Left cardiac atrium (tissue), 4 donors: ENCODE data around the gene ZNF527. TPM values are rescaled to one million over a fixed set of nuclear protein-coding genes. Genes with fewer than 3 reads are reported as not detected.
"Not testable (repeated sequence)": the region's sequence is repeated elsewhere in the genome, so short reads cannot be mapped to it uniquely, and the experiment has no call there.

ENCODE experiments used
- ATAC-seq, 2 donors: fragments of 200-7000 bp; cut with Tn5 transposase; one replicate each; pipeline ENCODE4 v1.9.1; 2020; ENCODE audit warnings: mild to moderate bottlenecking in 2 of 2, moderate library complexity in 2 of 2
- DNase-seq: peaks from one replicate; pipeline ENCODE4 v3.0.0-alpha.2; 2020
- intact Hi-C, 2 donors: fragments of 100-400 bp; cut with DNase I; formaldehyde crosslinking; loops; one replicate each; pipeline versions ENCODE4 v1.14.1 to v1.15.1; 2022 to 2023
- long read RNA-seq: library from polyadenylated mRNA; unstranded; transcript quantifications from one replicate; pipeline ENCODE4 v2.0.0, GENCODE V29; 2021
- total RNA-seq, 2 donors: library from RNA; stranded (reverse); fragmentation: NEBNext Ultra II Directional; extraction: Animal tissue kit (Norgen Biotek cat#: 25700); gene quantifications; one replicate each; pipeline ENCODE4 v1.2.1, GENCODE V29; 2021
- donor health status: DM: no; HTN: yes; CAD: no.
- donor health status: DM: no; HTN: yes; CAD: no; lungs with severe emphysema.
- donor health status: DM: yes; HTN: yes; CAD: no.
- donor health status: Dilated cardiomyopathy.

ZNF527 gene
- 1 to 10 TPM; 6.1 to 7.1 TPM for total RNA-seq
- long read RNA-seq, partial matches to known transcripts, result 1 of 6 reads
- long read RNA-seq, other reads (novel, unspliced or antisense), result 1 of 6 reads

- DNase-seq (peak; percentile 99), ATAC-seq (peak; percentile 100)
- intact Hi-C loops, result loop anchor here in 1 of 2 donors (5.0 kb wide), 1 partner anchor 96 kb away; the partner anchor contains the start of genes ZNF569 and ZNF570
Observed at GRCh38 chr19:37370880-37371661, at the start of gene ZNF527. ZNF527 (plus strand) TSS chr19:37371099; CDS start chr19:37374199, 3,100 bp downstream.

GRCh38 chr19:37329686-37330085, 41.2 kb upstream of the ZNF527 start:
- DNase-seq, result no peak
- intact Hi-C loops, result no loop called here
- ATAC-seq, result no peak

- DNase-seq, result no peak
- no peak for ATAC-seq
- intact Hi-C loops, result no loop called here
Observed at GRCh38 chr19:37332839-37333238, 38.1 kb upstream of the ZNF527 start.

- DNase-seq (no peak), ATAC-seq (no peak)
- intact Hi-C loops, result no loop called here
Observed at GRCh38 chr19:37333457-37333856, 37.4 kb upstream of the ZNF527 start.

GRCh38 chr19:37334179-37335071, 36.5 kb upstream of the ZNF527 start:
- ATAC-seq (peak; percentile 99), DNase-seq (peak; percentile 95)
- intact Hi-C loops, result no loop called here

- intact Hi-C loops, result no loop called here
- DNase-seq (no peak), ATAC-seq (no peak)
Observed at GRCh38 chr19:37342753-37343152, 28.1 kb upstream of the ZNF527 start.

GRCh38 chr19:37346091-37346490, 24.8 kb upstream of the ZNF527 start:
- intact Hi-C loops, result no loop called here
- ATAC-seq (peak; percentile 77 to 79), DNase-seq (no peak)

GRCh38 chr19:37348060-37348459, 22.8 kb upstream of the ZNF527 start:
- ATAC-seq (no peak), DNase-seq (no peak)
- intact Hi-C loops, result no loop called here

- no peak for ATAC-seq
- no peak for DNase-seq
- intact Hi-C loops, result no loop called here
Observed at GRCh38 chr19:37353968-37354367, 16.9 kb upstream of the ZNF527 start.

- intact Hi-C loops, result no loop called here
- ATAC-seq (no peak), DNase-seq (no peak)
Observed at GRCh38 chr19:37355901-37356300, 15.0 kb upstream of the ZNF527 start.

GRCh38 chr19:37361994-37362393, 8.9 kb upstream of the ZNF527 start:
- intact Hi-C loops, result no loop called here
- DNase-seq, result no peak
- no peak for ATAC-seq

- no peak for DNase-seq
- intact Hi-C loops, result no loop called here
- ATAC-seq, result no peak
Observed at GRCh38 chr19:37362733-37363132, 8.2 kb upstream of the ZNF527 start.

- intact Hi-C loops, result loop anchor here in 1 of 2 donors (5.0 kb wide), 1 partner anchor 97 kb away; the partner anchor contains the start of genes ZNF569 and ZNF570
- not testable (repeated sequence) for DNase-seq
- peak in 1 of 2 donors; percentile 17 for ATAC-seq
Observed at GRCh38 chr19:37370386-37370879, 466 bp upstream of the ZNF527 start.

- DNase-seq (no peak), ATAC-seq (no peak)
- intact Hi-C loops, result no loop called here
Observed at GRCh38 chr19:37389234-37389633, 18.3 kb downstream of the ZNF527 start.

- intact Hi-C loops, DNase-seq, ATAC-seq: not testable (repeated sequence)
Observed at GRCh38 chr19:37391399-37391798, 20.5 kb downstream of the ZNF527 start.

GRCh38 chr19:37401078-37401477, 30.2 kb downstream of the ZNF527 start:
- intact Hi-C loops, result no loop called here
- no peak for ATAC-seq
- no peak for DNase-seq

GRCh38 chr19:37403403-37403802, 32.5 kb downstream of the ZNF527 start:
- intact Hi-C loops, result no loop called here
- DNase-seq (no peak), ATAC-seq (no peak)

GRCh38 chr19:37406140-37406846, 35.4 kb downstream of the ZNF527 start:
- intact Hi-C loops, DNase-seq, ATAC-seq: not testable (repeated sequence)

GRCh38 chr19:37412700-37413099, 41.8 kb downstream of the ZNF527 start:
- ATAC-seq (no peak), DNase-seq (no peak)
- intact Hi-C loops, result no loop called here
